ENCODE data around the gene SMAGP. TPM values are rescaled to one million over a fixed set of nuclear protein-coding genes. Genes with fewer than 3 reads are reported as not detected.
"Not testable (repeated sequence)": the region's sequence is repeated elsewhere in the genome, so short reads cannot be mapped to it uniquely, and the experiment has no call there.

SMAGP gene
- total RNA-seq, 2 experiments from 2014 or later = 2.5 to 3.0 TPM

- CTCF ChIA-PET = no interaction called here
- DNase-seq = no peak
- intact Hi-C loops (cut with DNase I, micrococcal nuclease) = no loop called here
These were observed 37.6 kb downstream of the SMAGP start for GRCh38 chr12:51232642-51233041.

GRCh38 chr12:51229116-51229809 is 41.0 kb downstream of the SMAGP start:
- no peak overlapping the region for H3K27ac ChIP-seq (ENCODE audit: low read depth in 1 of 2, low read length in 2 of 2)
- DNase-seq = no peak
- Mint-ChIP-seq H3K27me3 (no peaks in the 10 kb centered on the region), H3K27ac (no peak overlapping the region), H3K36me3 (ENCODE audit: low read depth) (no peaks in the 10 kb centered on the region), H3K4me1 (ENCODE audit: low read depth) (no peaks in the 10 kb centered on the region), H3K9me3 (no peaks in the 10 kb centered on the region), H3K4me3 (no peak overlapping the region)
- TF ChIP-seq CTCF (IDR thresholded peaks at IDR 0.05) = no peak
- H3K9me3 ChIP-seq (ENCODE audit: control insufficient read depth in 1 of 2, insufficient read depth in 1 of 2, low read length in 2 of 2) = no peaks in the 10 kb centered on the region
- intact Hi-C loops (cut with DNase I, micrococcal nuclease) = no loop called here
- no peaks in the 10 kb centered on the region for H3K27me3 ChIP-seq (ENCODE audit: control insufficient read depth in 1 of 2, insufficient read depth in 2 of 2, low read length in 2 of 2)
- no peaks in the 10 kb centered on the region for H3K4me1 ChIP-seq (ENCODE audit: insufficient read depth, low read length)
- POLR2A ChIA-PET = interaction anchor here (1.4 to 3.3 kb wide), 2 partner anchors 10 to 12 kb away, joined by 9 to 20 read pairs; partner anchors contain the start of genes DAZAP2 and POU6F1
- CTCF ChIA-PET = interaction anchor here (0.7 to 1.0 kb wide), 2 partner anchors 9 to 221 kb away, joined by 4 read pairs; partner anchors contain the start of gene DAZAP2
- no peak overlapping the region for H3K4me3 ChIP-seq (ENCODE audit: low read length)
- H3K36me3 ChIP-seq (ENCODE audit: insufficient read depth, low read length) = no peaks in the 10 kb centered on the region
- no peak for ATAC-seq (ENCODE audit: poor library complexity)

More at GRCh38 chr12:51232642-51233041, 37.6 kb downstream of the SMAGP start:
- no peaks in the 10 kb centered on the region for H3K36me3 ChIP-seq (ENCODE audit: insufficient read depth, low read length)
- no peak for TF ChIP-seq CTCF (IDR thresholded peaks at IDR 0.05)
- H3K36me3 Mint-ChIP-seq (ENCODE audit: low read depth) = no peaks in the 10 kb centered on the region
- H3K27me3 ChIP-seq (ENCODE audit: control insufficient read depth in 1 of 2, insufficient read depth in 2 of 2, low read length in 2 of 2) = no peaks in the 10 kb centered on the region
- POLR2A ChIA-PET = interaction anchor here (0.6 to 1.4 kb wide), 2 partner anchors 15 to 156 kb away, joined by 3 read pairs; no protein-coding TSS in a partner anchor
- no peak overlapping the region for H3K27ac Mint-ChIP-seq
- H3K27me3 Mint-ChIP-seq = no peaks in the 10 kb centered on the region
- peaks cover 12% of the 10 kb centered on the region for H3K4me1 Mint-ChIP-seq (ENCODE audit: low read depth)
- H3K4me3 Mint-ChIP-seq = no peak overlapping the region
- H3K4me1 ChIP-seq (ENCODE audit: insufficient read depth, low read length) = peaks cover under 1% of the 10 kb centered on the region
- no peak overlapping the region for H3K27ac ChIP-seq (ENCODE audit: low read depth in 1 of 2, low read length in 2 of 2)
- no peak for ATAC-seq (ENCODE audit: poor library complexity)
- H3K9me3 Mint-ChIP-seq = no peaks in the 10 kb centered on the region
- no peaks in the 10 kb centered on the region for H3K9me3 ChIP-seq (ENCODE audit: control insufficient read depth in 1 of 2, insufficient read depth in 1 of 2, low read length in 2 of 2)
- no peak overlapping the region for H3K4me3 ChIP-seq (ENCODE audit: low read length)

- no peaks in the 10 kb centered on the region for H3K36me3 ChIP-seq (ENCODE audit: insufficient read depth, low read length)
- H3K27ac Mint-ChIP-seq = no peak overlapping the region
- no peak for TF ChIP-seq CTCF (IDR thresholded peaks at IDR 0.05)
- H3K27me3 Mint-ChIP-seq = no peaks in the 10 kb centered on the region
- no peaks in the 10 kb centered on the region for H3K9me3 ChIP-seq (ENCODE audit: control insufficient read depth in 1 of 2, insufficient read depth in 1 of 2, low read length in 2 of 2)
- H3K27me3 ChIP-seq (ENCODE audit: control insufficient read depth in 1 of 2, insufficient read depth in 2 of 2, low read length in 2 of 2) = no peaks in the 10 kb centered on the region
- no peaks in the 10 kb centered on the region for H3K36me3 Mint-ChIP-seq (ENCODE audit: low read depth)
- no peak overlapping the region for H3K27ac ChIP-seq (ENCODE audit: low read depth in 1 of 2, low read length in 2 of 2)
- ATAC-seq (ENCODE audit: poor library complexity) = no peak
- no peak for DNase-seq
- H3K9me3 Mint-ChIP-seq = no peaks in the 10 kb centered on the region
- no peak overlapping the region for H3K4me3 Mint-ChIP-seq
- no peak overlapping the region for H3K4me3 ChIP-seq (ENCODE audit: low read length)
- H3K4me1 ChIP-seq (ENCODE audit: insufficient read depth, low read length) = no peaks in the 10 kb centered on the region
- intact Hi-C loops (cut with DNase I, micrococcal nuclease) = no loop called here
- H3K4me1 Mint-ChIP-seq (ENCODE audit: low read depth) = no peaks in the 10 kb centered on the region
- ChIA-PET POLR2A (interaction anchor here (1.4 to 3.3 kb wide), 3 partner anchors 10 to 12 kb away, joined by 6 to 20 read pairs (median 9); partner anchors contain the start of genes DAZAP2 and POU6F1), CTCF (interaction anchor here (1.0 kb wide), 1 partner anchor 11 kb away, joined by 4 read pairs; the partner anchor contains the start of gene DAZAP2)
These were observed 42.3 kb downstream of the SMAGP start for GRCh38 chr12:51227962-51228361.

- H3K27ac ChIP-seq (ENCODE audit: low read depth in 1 of 2, low read length in 2 of 2); H3K4me3 Mint-ChIP-seq; H3K27me3 ChIP-seq (ENCODE audit: control insufficient read depth in 1 of 2, insufficient read depth in 2 of 2, low read length in 2 of 2); H3K27me3 Mint-ChIP-seq; H3K9me3 Mint-ChIP-seq; H3K36me3 Mint-ChIP-seq (ENCODE audit: low read depth); H3K27ac Mint-ChIP-seq; ATAC-seq (ENCODE audit: poor library complexity); H3K9me3 ChIP-seq (ENCODE audit: control insufficient read depth in 1 of 2, insufficient read depth in 1 of 2, low read length in 2 of 2); H3K4me3 ChIP-seq (ENCODE audit: low read length); H3K4me1 ChIP-seq (ENCODE audit: insufficient read depth, low read length); intact Hi-C loops (cut with DNase I, micrococcal nuclease); DNase-seq; H3K4me1 Mint-ChIP-seq (ENCODE audit: low read depth); H3K36me3 ChIP-seq (ENCODE audit: insufficient read depth, low read length): not testable (repeated sequence)
- CTCF ChIA-PET = interaction anchor here (0.6 kb wide), 1 partner anchor 9 kb away, joined by 3 read pairs; no protein-coding TSS in a partner anchor
- POLR2A ChIA-PET = interaction anchor here (1.4 to 1.8 kb wide), 2 partner anchors 9 to 12 kb away, joined by 6 to 9 read pairs; partner anchors contain the start of genes DAZAP2 and POU6F1
These were observed 43.1 kb downstream of the SMAGP start for GRCh38 chr12:51227112-51227511.
